Measurements from ENCODE around the gene NUDT14.

NUDT14 gene

DNA sequence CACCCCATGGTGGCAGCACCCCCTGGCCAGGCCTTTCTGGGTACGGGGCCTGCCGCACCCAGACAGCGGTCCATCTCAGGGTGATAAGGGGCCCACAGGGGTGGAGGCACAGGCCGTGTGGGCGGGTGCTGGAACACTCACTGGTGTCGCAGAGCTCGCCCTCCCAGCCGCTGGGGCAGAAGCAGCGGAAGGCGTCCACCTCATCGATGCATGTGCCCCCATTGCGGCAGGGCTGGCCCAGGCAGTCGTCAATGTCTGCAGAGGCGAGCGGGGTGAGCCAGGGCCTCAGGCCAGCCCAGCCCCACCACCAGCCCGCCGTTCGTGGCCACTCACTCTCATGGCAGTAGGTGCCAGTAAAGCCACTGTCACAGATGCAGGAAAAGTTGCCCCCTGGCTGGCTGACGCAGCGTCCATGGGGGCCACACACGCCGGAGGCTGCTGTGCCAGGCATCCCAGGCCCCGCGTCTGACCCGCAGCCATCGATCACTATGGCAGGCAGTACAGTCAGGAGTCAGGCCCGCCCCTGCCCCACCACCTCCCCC lies 32.4 kb downstream of the NUDT14 start:
- H3K36me3 ChIP-seq (ENCODE audit: low read depth) = peaks cover 26% of the 10 kb centered on the region
- H3K27ac ChIP-seq (ENCODE audit: poor library complexity, severe bottlenecking) = no peak overlapping the region
- no peaks in the 10 kb centered on the region for H3K9me3 ChIP-seq (ENCODE audit: severe bottlenecking)
- no peaks in the 10 kb centered on the region for H3K27me3 ChIP-seq (ENCODE audit: insufficient read depth, poor library complexity, severe bottlenecking)
- ATAC-seq (ENCODE audit: low read depth) (no peak), DNase-seq (ENCODE audit: low spot score) (peak; percentile 70)
- TF ChIP-seq, protein P1, sequence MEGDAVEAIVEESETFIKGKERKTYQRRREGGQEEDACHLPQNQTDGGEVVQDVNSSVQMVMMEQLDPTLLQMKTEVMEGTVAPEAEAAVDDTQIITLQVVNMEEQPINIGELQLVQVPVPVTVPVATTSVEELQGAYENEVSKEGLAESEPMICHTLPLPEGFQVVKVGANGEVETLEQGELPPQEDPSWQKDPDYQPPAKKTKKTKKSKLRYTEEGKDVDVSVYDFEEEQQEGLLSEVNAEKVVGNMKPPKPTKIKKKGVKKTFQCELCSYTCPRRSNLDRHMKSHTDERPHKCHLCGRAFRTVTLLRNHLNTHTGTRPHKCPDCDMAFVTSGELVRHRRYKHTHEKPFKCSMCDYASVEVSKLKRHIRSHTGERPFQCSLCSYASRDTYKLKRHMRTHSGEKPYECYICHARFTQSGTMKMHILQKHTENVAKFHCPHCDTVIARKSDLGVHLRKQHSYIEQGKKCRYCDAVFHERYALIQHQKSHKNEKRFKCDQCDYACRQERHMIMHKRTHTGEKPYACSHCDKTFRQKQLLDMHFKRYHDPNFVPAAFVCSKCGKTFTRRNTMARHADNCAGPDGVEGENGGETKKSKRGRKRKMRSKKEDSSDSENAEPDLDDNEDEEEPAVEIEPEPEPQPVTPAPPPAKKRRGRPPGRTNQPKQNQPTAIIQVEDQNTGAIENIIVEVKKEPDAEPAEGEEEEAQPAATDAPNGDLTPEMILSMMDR (IDR thresholded peaks at IDR 0.05; ENCODE audit: poor library complexity, severe bottlenecking) = no peak
- no peaks in the 10 kb centered on the region for H3K4me1 ChIP-seq (ENCODE audit: insufficient read depth, poor library complexity, severe bottlenecking)
- H3K4me3 ChIP-seq (ENCODE audit: severe bottlenecking) = no peak overlapping the region

DNA sequence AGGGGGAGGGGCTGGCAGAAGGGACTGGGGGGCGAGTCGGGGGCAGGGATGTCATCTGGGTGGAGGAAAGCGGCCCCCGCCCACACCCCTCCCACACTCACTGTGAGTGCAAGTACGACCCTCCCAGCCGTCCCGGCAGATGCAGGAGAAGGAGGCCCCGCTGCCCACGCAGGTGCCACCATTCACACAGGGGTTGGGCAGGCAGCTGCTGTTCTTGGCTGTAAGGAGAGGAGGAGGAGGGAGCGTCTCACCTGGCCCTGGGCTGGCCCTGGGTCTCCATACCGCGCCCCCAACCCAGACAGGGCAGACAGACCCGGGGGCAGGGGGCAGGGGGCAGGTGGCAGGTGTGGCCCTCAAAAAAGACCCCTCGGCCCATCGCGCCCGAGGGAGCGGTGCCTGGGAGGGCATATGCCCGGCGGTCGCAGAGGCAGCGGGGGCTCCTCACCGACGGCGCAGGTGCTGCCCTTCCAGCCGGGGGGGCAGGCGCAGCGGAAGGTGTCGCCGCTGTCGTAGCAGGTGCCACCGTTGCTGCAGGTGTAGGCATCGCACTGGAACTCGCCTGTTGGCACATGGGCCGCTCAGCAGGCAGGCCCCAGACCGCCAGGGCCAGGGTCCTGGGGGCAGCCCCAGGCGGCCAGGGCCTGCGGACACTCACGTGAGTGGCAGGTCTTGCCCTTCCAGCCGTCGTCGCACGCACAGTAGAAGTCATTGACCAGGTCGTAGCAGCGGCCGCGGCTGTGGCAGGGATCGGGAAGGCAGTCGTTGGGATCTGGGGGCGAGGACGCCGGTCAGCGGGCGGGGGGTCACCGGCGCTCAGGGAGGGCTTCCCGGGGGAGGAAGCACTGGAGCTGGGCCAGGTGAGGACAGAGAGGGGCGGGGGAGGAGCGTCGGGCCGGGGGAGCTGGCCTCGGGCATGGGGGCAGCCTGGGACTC lies 33.2 kb downstream of the NUDT14 start:
- Histone ChIP-seq H3K27ac (ENCODE audit: poor library complexity, severe bottlenecking) (no peak overlapping the region), H3K4me3 (ENCODE audit: severe bottlenecking) (no peak overlapping the region), H3K4me1 (ENCODE audit: insufficient read depth, poor library complexity, severe bottlenecking) (no peaks in the 10 kb centered on the region), H3K36me3 (ENCODE audit: low read depth) (peaks cover 26% of the 10 kb centered on the region), H3K27me3 (ENCODE audit: insufficient read depth, poor library complexity, severe bottlenecking) (no peaks in the 10 kb centered on the region), H3K9me3 (ENCODE audit: severe bottlenecking) (no peaks in the 10 kb centered on the region)
- DNase-seq (ENCODE audit: low spot score) (peak; percentile 76), ATAC-seq (ENCODE audit: low read depth) (no peak)
- TF ChIP-seq, protein P1 (IDR thresholded peaks at IDR 0.05; ENCODE audit: poor library complexity, severe bottlenecking) = no peak

GRCh38 chr14:105146976-105147635 lies 34.0 kb downstream of the NUDT14 start:
- TF ChIP-seq, protein P1 (IDR thresholded peaks at IDR 0.05; ENCODE audit: poor library complexity, severe bottlenecking) = no peak
- Histone ChIP-seq H3K27ac (ENCODE audit: poor library complexity, severe bottlenecking) (no peak overlapping the region), H3K27me3 (ENCODE audit: insufficient read depth, poor library complexity, severe bottlenecking) (no peaks in the 10 kb centered on the region), H3K4me3 (ENCODE audit: severe bottlenecking) (no peak overlapping the region), H3K9me3 (ENCODE audit: severe bottlenecking) (no peaks in the 10 kb centered on the region), H3K4me1 (ENCODE audit: insufficient read depth, poor library complexity, severe bottlenecking) (no peaks in the 10 kb centered on the region), H3K36me3 (ENCODE audit: low read depth) (peaks cover 30% of the 10 kb centered on the region)
- ATAC-seq (ENCODE audit: low read depth) (no peak), DNase-seq (ENCODE audit: low spot score) (peak; percentile 67)

DNA sequence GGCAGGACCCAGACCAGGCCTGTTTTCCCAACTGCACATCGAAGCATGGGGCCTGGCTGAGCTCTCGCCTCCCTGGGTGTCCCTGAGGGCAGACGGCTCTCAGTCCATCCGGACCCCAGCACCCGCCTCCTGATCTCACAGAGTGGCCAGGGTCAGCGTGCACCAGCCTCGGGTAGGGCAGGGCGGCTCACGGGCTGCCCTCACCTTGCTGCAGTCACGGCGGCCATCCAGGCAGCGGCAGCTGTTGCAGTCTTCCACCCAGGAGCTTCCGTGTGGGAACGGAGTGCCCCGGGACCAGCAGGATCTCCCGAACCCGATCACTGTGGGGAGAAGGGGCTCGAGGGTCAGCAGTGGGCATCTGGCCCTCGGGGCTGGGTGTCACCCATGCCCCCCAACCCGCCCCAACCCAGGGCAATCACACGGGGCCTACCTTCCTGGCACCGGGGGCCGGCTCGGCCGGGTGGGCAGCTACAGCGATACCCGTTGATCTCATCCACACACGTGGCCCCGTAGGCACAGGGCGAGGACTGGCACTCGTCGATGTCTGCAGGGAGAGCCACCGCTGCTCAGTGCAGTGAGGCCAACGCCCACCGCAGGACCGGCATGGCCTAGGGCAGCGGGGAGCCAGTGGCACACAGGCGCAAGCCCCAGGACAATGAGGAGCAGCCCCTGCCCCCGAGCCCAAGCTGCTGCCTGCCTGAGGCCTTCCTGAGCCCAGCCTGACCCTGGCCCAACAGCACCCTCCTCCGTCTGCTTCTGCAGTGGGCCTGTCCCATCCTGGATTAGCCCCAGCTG lies 34.7 kb downstream of the NUDT14 start:
- TF ChIP-seq, protein P1 (IDR thresholded peaks at IDR 0.05; ENCODE audit: poor library complexity, severe bottlenecking) = no peak
- ATAC-seq (ENCODE audit: low read depth) (no peak), DNase-seq (ENCODE audit: low spot score) (peak; percentile 77)
- Histone ChIP-seq H3K9me3 (ENCODE audit: severe bottlenecking) (no peaks in the 10 kb centered on the region), H3K27ac (ENCODE audit: poor library complexity, severe bottlenecking) (no peak overlapping the region), H3K27me3 (ENCODE audit: insufficient read depth, poor library complexity, severe bottlenecking) (no peaks in the 10 kb centered on the region), H3K36me3 (ENCODE audit: low read depth) (peaks cover 33% of the 10 kb centered on the region), H3K4me3 (ENCODE audit: severe bottlenecking) (no peak overlapping the region), H3K4me1 (ENCODE audit: insufficient read depth, poor library complexity, severe bottlenecking) (no peaks in the 10 kb centered on the region)

All from RWPE2 (cell line).